GM18858 (cell line): ENCODE results near the gene OR2A7.
"Not testable (repeated sequence)": the region's sequence is repeated elsewhere in the genome, so short reads cannot be mapped to it uniquely, and the experiment has no call there.

ENCODE experiments used
- ATAC-seq: cut with Tn5 transposase; IDR thresholded peaks from one replicate; pipeline ENCODE4 v1.9.1; 2021; ENCODE audit not compliant: unreplicated experiment

The OR2A7 gene

GRCh38 chr7:144255471-144255897 lies 9.1 kb downstream of the OR2A7 start:
- no peak for ATAC-seq

- not testable (repeated sequence) for ATAC-seq
Measured at GRCh38 chr7:144252307-144252706, 12.3 kb downstream of the OR2A7 start.

- ATAC-seq, result not testable (repeated sequence)
Measured at GRCh38 chr7:144247674-144248330, 16.8 kb downstream of the OR2A7 start.

- not testable (repeated sequence) for ATAC-seq
Measured at GRCh38 chr7:144246967-144247366, 17.6 kb downstream of the OR2A7 start.

GRCh38 chr7:144245372-144245771 lies 19.2 kb downstream of the OR2A7 start:
- not testable (repeated sequence) for ATAC-seq

GRCh38 chr7:144239365-144239764 lies 25.2 kb downstream of the OR2A7 start, which contains the start of gene OR2A42:
TSS of gene OR2A42 (minus strand) at chr7:144239605. CDS start at chr7:144232843, 6,762 bp downstream.
- ATAC-seq, result not testable (repeated sequence)

GRCh38 chr7:144238530-144239082 lies 26.0 kb downstream of the OR2A7 start:
- not testable (repeated sequence) for ATAC-seq

GRCh38 chr7:144233039-144233438 lies 31.6 kb downstream of the OR2A7 start:
- not testable (repeated sequence) for ATAC-seq

GRCh38 chr7:144231027-144231426 lies 33.6 kb downstream of the OR2A7 start:
- not testable (repeated sequence) for ATAC-seq

- not testable (repeated sequence) for ATAC-seq
Measured at GRCh38 chr7:144228810-144229209, 35.8 kb downstream of the OR2A7 start.

- ATAC-seq, result not testable (repeated sequence)
Measured at GRCh38 chr7:144226866-144227265, 37.7 kb downstream of the OR2A7 start.

- ATAC-seq, result not testable (repeated sequence)
Measured at GRCh38 chr7:144223675-144224074, 40.9 kb downstream of the OR2A7 start.

- ATAC-seq, result not testable (repeated sequence)
Measured at GRCh38 chr7:144220531-144220930, 44.1 kb downstream of the OR2A7 start.

GRCh38 chr7:144219149-144219548 lies 45.4 kb downstream of the OR2A7 start:
- ATAC-seq, result peak; percentile 58

GRCh38 chr7:144218581-144218980 lies 46.0 kb downstream of the OR2A7 start:
- not testable (repeated sequence) for ATAC-seq

- ATAC-seq, result not testable (repeated sequence)
Measured at GRCh38 chr7:144217200-144217599, 47.4 kb downstream of the OR2A7 start.
